HepG2 (cell line): ENCODE measurements around the gene CDC27.

Source experiments
- FOXP1 ChIP-seq, 2 experiments: fragments of 450-650 bp in 1 of 2; IDR thresholded peaks; 2 replicates each; pipeline ENCODE4 v1.6.1; 2017 to 2018; ENCODE audit warnings: antibody characterized with exemption in 1 of 2
- HIVEP1 ChIP-seq: sonication (generic); formaldehyde crosslinking; IDR thresholded peaks from 2 replicates; pipeline ENCODE4 v1.4.0; 2020; ENCODE audit warnings: mild to moderate bottlenecking, missing genetic modification reagents
- HOMEZ ChIP-seq: IDR thresholded peaks from 2 replicates; pipeline ENCODE4 v1.6.1; 2016; ENCODE audit warnings: low read depth
- MYC ChIP-seq: sonication (generic); formaldehyde crosslinking; IDR thresholded peaks from 2 replicates; pipeline ENCODE4 v1.9.0; 2021; ENCODE audit warnings: missing genetic modification reagents, borderline replicate concordance
- PHB2 ChIP-seq: fragments of 450-650 bp; IDR thresholded peaks from 2 replicates; pipeline ENCODE4 v1.6.1; 2018; ENCODE audit not compliant: partially characterized antibody
- TBP ChIP-seq: sonication (generic); formaldehyde crosslinking; IDR thresholded peaks from 2 replicates; pipeline ENCODE4 v1.5.0; 2020; ENCODE audit warnings: missing genetic modification reagents

- TF ChIP-seq PHB2 (no peak), HOMEZ (CRISPR knock-in tag) (no peak), HIVEP1 (CRISPR knock-in tag) (no peak), FOXP1 (IDR thresholded peaks at IDR 0.05) (no peak), FOXP1 (CRISPR knock-in tag; IDR thresholded peaks at IDR 0.05) (no peak), MYC (CRISPR knock-in tag) (no peak), TBP (CRISPR knock-in tag) (no peak)
Observed at GRCh38 chr17:47223460-47223859, 34.4 kb upstream of the CDC27 start.
